Gastrocnemius medialis (tissue), 4 donors: ENCODE results near the gene PAK1. TPM values are rescaled to one million over a fixed set of nuclear protein-coding genes. Genes with fewer than 3 reads are reported as not detected.

Experiments
- ATAC-seq, 2 donors: fragments of 150-250 bp; one replicate each; pipeline ENCODE4 v1.9.1; 2016
- DNase-seq, 2 donors: peaks; one replicate each; pipeline ENCODE4 v3.0.0-alpha.2; 2019
- H3K27ac ChIP-seq, 4 donors: fragments of 200-600 bp; sonication (generic); 1 replicate in 1 of 4; 2 replicates in 3 of 4; pipeline ENCODE4 v1.5.1; 2016 to 2018; ENCODE audit warnings: mild to moderate bottlenecking in 2 of 4, moderate library complexity in 1 of 4
- H3K27me3 ChIP-seq, 3 donors: fragments of 200-600 bp; sonication (generic) in 2 of 3; 1 replicate in 1 of 3; 2 replicates in 2 of 3; pipeline versions ENCODE4 v1.5.1 to v1.6.0; 2016 to 2019; ENCODE audit warnings: mild to moderate bottlenecking in 1 of 3, moderate library complexity in 1 of 3
- H3K36me3 ChIP-seq, 2 donors: fragments of 200-600 bp; sonication (generic) in 1 of 2; one replicate each; pipeline ENCODE4 v1.5.1; 2017 to 2018
- H3K4me1 ChIP-seq, 2 donors: fragments of 200-600 bp; sonication (generic) in 1 of 2; one replicate each; pipeline ENCODE4 v1.5.1; 2016 to 2017; ENCODE audit warnings: mild to moderate bottlenecking in 2 of 2
- H3K4me3 ChIP-seq, 4 donors: fragments of 200-600 bp; sonication (generic) in 3 of 4; 1 replicate in 1 of 4; 2 replicates in 3 of 4; pipeline ENCODE4 v1.5.1; 2016 to 2019; ENCODE audit warnings: mild to moderate bottlenecking in 2 of 4
- H3K9me3 ChIP-seq, 3 donors: fragments of 200-600 bp; sonication (generic) in 2 of 3; 1 replicate in 1 of 3; 2 replicates in 2 of 3; pipeline ENCODE4 v1.5.1; 2016 to 2019
- CTCF ChIP-seq, 5 experiments: fragments of 450-650 bp in 3 of 5; fragments of 200-600 bp in 2 of 5; sonication (generic) in 2 of 5; IDR thresholded peaks in 4 of 5; conservative IDR thresholded peaks in 1 of 5; 1 replicate in 4 of 5; 2 replicates in 1 of 5; pipeline ENCODE4 v1.5.1; 2016 to 2019; ENCODE audit warnings: antibody characterized with exemption in 5 of 5, mild to moderate bottlenecking in 3 of 5, moderate library complexity in 3 of 5
- POLR2A ChIP-seq, 2 donors: fragments of 450-650 bp; IDR thresholded peaks; one replicate each; pipeline ENCODE4 v1.6.1; 2017; ENCODE audit warnings: antibody characterized with exemption in 2 of 2, mild to moderate bottlenecking in 2 of 2, moderate library complexity in 2 of 2
- in situ Hi-C, 4 donors: fragments of 200-750 bp; cut with MboI; loops; one replicate each; pipeline versions ENCODE4 v1.15.0 to v1.8.0; 2017; ENCODE audit warnings: low sequenced_read_pairs in 4 of 4
- intact Hi-C: fragments of 100-400 bp; cut with DNase I; formaldehyde crosslinking; loops from one replicate; pipeline ENCODE4 v1.15.1; 2023; ENCODE audit warnings: low total_unique reads
- total RNA-seq, 4 donors: library from RNA; depleted of rRNA; stranded (reverse); fragments of >200 nt; gene quantifications; one replicate each; pipeline versions ENCODE4 v1.1.0 to v1.2.3, GENCODE V29; 2016

PAK1 gene
- total RNA-seq, 4 donors from 2014 or later, result 22.3 to 34.4 (median 27.9) TPM

GRCh38 chr11:77503006-77503405, 29.1 kb upstream of the PAK1 start:
- intact Hi-C loops (no loop called here), in situ Hi-C loops (no loop called here)
- Histone ChIP-seq H3K9me3 (no peaks in the 10 kb centered on the region), H3K27me3 (no peaks in the 10 kb centered on the region), H3K36me3 (no peaks in the 10 kb centered on the region), H3K4me1 (peaks cover 0 to 8% of the 10 kb centered on the region in 2 donors), H3K27ac (no peak overlapping the region), H3K4me3 (no peak overlapping the region)
- ATAC-seq, result no peak
- no peak for DNase-seq
- no peak for TF ChIP-seq CTCF (IDR thresholded peaks at IDR 0.05 in 4 of 5, conservative IDR thresholded peaks at IDR 0.05 in 1 of 5)
- TF ChIP-seq POLR2A (IDR thresholded peaks at IDR 0.05), result no peak

GRCh38 chr11:77502346-77502905, 28.5 kb upstream of the PAK1 start:
- peaks cover 0 to 8% of the 10 kb centered on the region in 2 donors for H3K4me1 ChIP-seq
- TF ChIP-seq POLR2A (IDR thresholded peaks at IDR 0.05) (no peak), CTCF (IDR thresholded peaks at IDR 0.05 in 4 of 5, conservative IDR thresholded peaks at IDR 0.05 in 1 of 5) (no peak)
- DNase-seq (no peak), ATAC-seq (no peak)
- H3K27me3 ChIP-seq, result no peaks in the 10 kb centered on the region
- H3K4me3 ChIP-seq, result no peak overlapping the region
- H3K27ac ChIP-seq, result no peak overlapping the region
- H3K36me3 ChIP-seq, result no peaks in the 10 kb centered on the region
- in situ Hi-C loops (no loop called here), intact Hi-C loops (no loop called here)
- H3K9me3 ChIP-seq, result no peaks in the 10 kb centered on the region

GRCh38 chr11:77501758-77502157, 27.9 kb upstream of the PAK1 start:
- no peaks in the 10 kb centered on the region for H3K27me3 ChIP-seq
- intact Hi-C loops (no loop called here), in situ Hi-C loops (no loop called here)
- TF ChIP-seq POLR2A (IDR thresholded peaks at IDR 0.05), result no peak
- no peak for TF ChIP-seq CTCF (IDR thresholded peaks at IDR 0.05 in 4 of 5, conservative IDR thresholded peaks at IDR 0.05 in 1 of 5)
- no peak overlapping the region for H3K4me3 ChIP-seq
- no peak for ATAC-seq
- H3K4me1 ChIP-seq, result peaks cover 0 to 8% of the 10 kb centered on the region in 2 donors
- H3K27ac ChIP-seq, result no peak overlapping the region
- DNase-seq, result no peak
- no peaks in the 10 kb centered on the region for H3K9me3 ChIP-seq
- H3K36me3 ChIP-seq, result no peaks in the 10 kb centered on the region

GRCh38 chr11:77497368-77497767, 23.5 kb upstream of the PAK1 start:
- no peak for DNase-seq

More at GRCh38 chr11:77497368-77497767, 23.5 kb upstream of the PAK1 start:
- H3K9me3 ChIP-seq, result no peaks in the 10 kb centered on the region
- no peak overlapping the region for H3K27ac ChIP-seq
- ATAC-seq, result no peak
- H3K4me1 ChIP-seq, result no peaks in the 10 kb centered on the region
- no peaks in the 10 kb centered on the region for H3K27me3 ChIP-seq
- TF ChIP-seq POLR2A (IDR thresholded peaks at IDR 0.05), result no peak
- no peak for TF ChIP-seq CTCF (IDR thresholded peaks at IDR 0.05 in 4 of 5, conservative IDR thresholded peaks at IDR 0.05 in 1 of 5)
- in situ Hi-C loops, result no loop called here
- no peaks in the 10 kb centered on the region for H3K36me3 ChIP-seq
- H3K4me3 ChIP-seq, result no peak overlapping the region
- intact Hi-C loops, result no loop called here
